Peyer's patch (tissue), 4 donors: ENCODE results near the gene NOC3L.

Source experiments
- CTCF ChIP-seq, 6 experiments: fragments of 450-650 bp in 4 of 6; fragments of 200-600 bp in 2 of 6; sonication (generic) in 1 of 6; IDR thresholded peaks; one replicate each; pipeline ENCODE4 v1.5.1; 2017 to 2019; ENCODE audit warnings: antibody characterized with exemption in 6 of 6, mild to moderate bottlenecking in 3 of 6, moderate library complexity in 1 of 6
- POLR2A ChIP-seq, 2 donors: fragments of 450-650 bp; IDR thresholded peaks; one replicate each; pipeline ENCODE4 v1.5.1; 2017; ENCODE audit warnings: antibody characterized with exemption in 2 of 2, mild to moderate bottlenecking in 2 of 2, moderate library complexity in 2 of 2

GRCh38 chr10:94407668-94408067 is 44.9 kb upstream of the NOC3L start:
- TF ChIP-seq CTCF (IDR thresholded peaks at IDR 0.05) (no peak), POLR2A (IDR thresholded peaks at IDR 0.05) (no peak)
